Erythroblast (primary cell): Measurements from ENCODE around the gene THSD8.
A peak's percentile ranks its signal among the peaks of the same experiment; 100 is the strongest.
"Not testable (repeated sequence)": the region's sequence is repeated elsewhere in the genome, so short reads cannot be mapped to it uniquely, and the experiment has no call there.

Experiments used
- DNase-seq, 2 experiments: peaks; one replicate each; lab custom pipeline; 2025; lab: John Stamatoyannopoulos, UW
- GATA1 ChIP-seq: IDR thresholded peaks from 2 replicates; pipeline ENCODE4 v1.6.1; 2011; ENCODE audit warnings: low read depth, mild to moderate bottlenecking, control low read depth, low read length, moderate library complexity
- POLR2A ChIP-seq: IDR thresholded peaks from 2 replicates; pipeline ENCODE4 v1.6.1; 2011; ENCODE audit warnings: mild to moderate bottlenecking, low read length

THSD8 gene

GRCh38 chr19:12834976-12835757, 33.3 kb downstream of the THSD8 start:
- DNase-seq: peak; percentile 74 to 75
- TF ChIP-seq POLR2A: no peak
- TF ChIP-seq GATA1: no peak

DNA sequence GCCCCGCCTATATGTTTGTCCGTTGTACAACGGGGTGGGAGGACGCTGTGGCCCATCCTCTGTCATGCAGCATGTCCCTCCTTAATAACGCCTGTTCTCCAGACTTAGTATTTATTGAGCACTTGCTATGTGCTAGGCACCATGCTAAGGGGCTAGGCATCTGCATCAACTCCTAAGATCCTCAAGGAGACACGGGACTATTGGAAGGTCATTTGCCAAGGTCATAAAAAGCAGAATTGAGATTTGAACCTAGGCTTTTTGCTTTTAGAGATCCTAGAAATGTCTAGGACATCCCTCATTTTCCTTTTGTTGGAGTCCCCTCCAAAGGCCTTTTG, 34.6 kb downstream of the THSD8 start:
- no peak for TF ChIP-seq POLR2A
- TF ChIP-seq GATA1: no peak
- DNase-seq: no peak

DNA sequence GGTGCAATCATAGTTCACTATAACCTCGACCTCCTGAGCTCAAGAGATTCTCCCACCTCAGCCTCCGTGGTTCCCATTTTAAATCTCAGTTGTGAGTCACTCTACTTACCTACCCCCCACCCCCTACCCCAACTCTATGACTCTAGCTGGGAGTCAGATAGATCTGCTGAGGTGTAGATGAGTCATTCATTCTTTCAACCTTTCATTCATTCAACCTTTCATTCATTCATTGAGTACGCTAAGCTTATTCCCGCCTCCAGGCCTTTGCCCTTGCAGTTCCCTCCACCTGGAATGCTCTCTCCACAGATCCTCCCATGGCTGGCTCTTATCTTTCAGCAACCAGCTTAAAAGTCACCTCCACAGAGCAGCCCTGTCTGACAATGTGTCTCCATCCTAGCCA, 35.4 kb downstream of the THSD8 start:
- no peak for DNase-seq
- TF ChIP-seq GATA1 (no peak), POLR2A (no peak)

DNA sequence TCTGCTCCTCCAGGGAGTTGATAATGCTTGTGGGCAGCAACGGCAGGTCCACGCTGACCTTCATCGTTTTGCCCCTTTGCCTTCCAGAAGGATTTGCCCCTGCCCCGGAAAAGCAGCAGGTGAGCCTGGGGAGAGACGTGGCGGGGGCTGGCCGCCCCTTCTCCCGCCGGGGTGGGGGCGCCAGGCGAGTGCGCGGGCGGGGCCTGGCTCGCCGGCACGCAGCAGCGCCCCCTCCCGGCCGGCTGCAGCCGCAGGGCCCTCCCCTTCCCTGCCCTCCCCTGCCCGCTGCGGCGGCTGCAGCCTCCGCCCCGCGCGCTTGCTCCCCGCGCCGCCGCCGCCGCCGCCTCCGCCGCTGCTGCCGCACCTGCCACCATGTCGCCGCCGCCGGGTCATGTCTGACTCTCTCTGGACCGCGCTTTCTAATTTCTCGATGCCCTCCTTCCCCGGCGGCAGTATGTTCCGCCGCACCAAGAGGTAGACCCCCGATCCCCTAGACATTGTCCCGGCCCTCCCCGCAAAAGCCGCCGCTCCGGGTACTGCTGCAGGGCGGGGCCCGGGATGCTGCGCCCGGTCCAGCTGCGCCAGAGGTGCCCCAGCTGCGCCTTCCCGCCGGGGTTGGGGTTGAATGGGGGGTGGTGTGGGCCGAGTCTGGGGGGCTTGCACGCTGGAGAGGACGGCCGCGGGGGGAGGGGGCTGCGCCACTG, 36.5 kb downstream of the THSD8 start, which contains the start of gene MAST1:
MAST1 (plus strand) TSS at position 334 of the 704 bp plus-strand sequence; CDS start at position 392, 58 bp downstream.
- TF ChIP-seq GATA1 (no peak), POLR2A (no peak)
- peak; percentile 83 to 91 for DNase-seq

DNA sequence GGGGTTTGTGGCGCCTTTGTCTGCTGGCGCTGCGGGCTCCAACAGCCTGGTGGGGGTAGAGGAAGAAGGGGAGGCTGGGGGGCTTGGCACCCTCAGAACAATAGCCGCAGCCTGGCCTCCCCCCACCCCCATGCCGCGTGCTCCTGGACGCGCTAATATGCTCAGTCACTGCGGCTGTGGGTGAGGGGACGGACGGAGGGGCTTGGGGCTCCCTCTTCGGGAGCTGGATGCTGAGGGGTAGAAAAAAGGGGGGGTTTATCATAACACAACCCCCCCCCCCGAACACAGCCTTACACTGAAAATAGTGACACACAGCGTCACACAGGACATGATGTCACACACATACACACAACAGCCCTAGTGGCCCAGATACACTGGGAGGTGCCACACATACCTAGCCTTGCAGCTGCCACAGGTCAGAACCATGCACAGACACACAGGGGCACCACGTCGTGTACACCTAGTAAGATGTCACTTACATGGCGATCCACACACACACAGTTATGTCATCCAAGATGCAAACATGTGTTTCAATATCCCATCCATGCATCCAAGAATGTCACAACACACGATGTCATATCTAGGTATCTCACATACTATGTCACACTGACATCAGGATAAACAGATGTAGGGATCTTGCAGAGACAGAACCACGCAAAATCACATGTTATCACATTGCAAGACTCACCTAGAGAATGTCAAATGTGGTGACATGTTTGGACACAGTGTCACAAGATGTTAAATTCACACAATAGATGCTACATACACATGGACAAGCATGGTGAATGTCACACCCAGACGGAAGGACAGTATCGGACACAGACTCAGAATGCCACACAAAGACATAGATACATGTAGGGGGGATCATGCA, 37.3 kb downstream of the THSD8 start:
- peak; percentile 48 to 53 for DNase-seq
- TF ChIP-seq POLR2A (no peak), GATA1 (no peak)

DNA sequence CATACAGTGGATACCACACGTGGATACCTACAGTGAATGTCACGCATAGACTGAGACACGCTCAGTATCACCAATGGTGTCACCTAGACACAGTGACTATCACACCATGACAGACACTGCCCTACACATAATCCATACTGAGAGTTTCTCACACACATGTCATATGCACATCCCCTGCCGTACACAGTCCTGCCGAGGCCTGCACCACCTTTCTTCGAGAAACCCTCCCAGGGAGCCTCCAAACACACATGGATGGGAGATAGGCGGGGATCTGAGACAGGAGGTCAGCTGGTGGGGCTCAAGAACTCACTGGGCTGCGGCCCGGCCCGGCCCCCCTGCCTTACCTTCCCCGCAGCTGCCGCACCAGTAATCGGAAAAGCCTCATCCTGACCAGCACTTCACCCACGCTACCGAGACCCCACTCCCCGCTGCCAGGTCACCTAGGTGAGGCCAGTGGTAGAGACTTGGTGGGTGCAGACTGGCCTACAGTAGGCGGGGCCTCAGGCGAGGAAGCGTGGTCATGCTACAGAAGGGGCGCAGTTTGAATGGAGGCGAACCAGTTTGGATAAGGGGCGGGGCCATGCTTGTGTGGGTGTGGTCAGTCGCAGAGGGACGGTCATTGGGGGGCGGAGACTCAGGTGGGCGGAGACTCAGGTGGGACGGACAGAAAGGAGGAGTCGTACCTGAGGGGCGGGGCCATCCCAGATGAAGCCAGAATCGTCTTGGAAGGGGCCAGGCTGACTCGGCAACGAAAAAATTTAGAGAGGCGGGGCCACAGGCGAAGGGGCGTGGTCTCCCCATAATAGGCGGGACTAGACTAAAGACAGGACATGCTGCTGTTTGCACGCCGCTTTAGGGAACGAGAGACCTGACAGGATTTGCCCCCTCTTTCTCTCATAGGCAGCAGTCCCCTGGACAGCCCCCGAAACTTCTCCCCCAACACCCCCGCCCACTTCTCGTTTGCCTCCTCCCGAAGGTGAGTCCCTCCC, 38.5 kb downstream of the THSD8 start:
- TF ChIP-seq POLR2A (no peak), GATA1 (no peak)
- DNase-seq: peak; percentile 92 to 95

DNA sequence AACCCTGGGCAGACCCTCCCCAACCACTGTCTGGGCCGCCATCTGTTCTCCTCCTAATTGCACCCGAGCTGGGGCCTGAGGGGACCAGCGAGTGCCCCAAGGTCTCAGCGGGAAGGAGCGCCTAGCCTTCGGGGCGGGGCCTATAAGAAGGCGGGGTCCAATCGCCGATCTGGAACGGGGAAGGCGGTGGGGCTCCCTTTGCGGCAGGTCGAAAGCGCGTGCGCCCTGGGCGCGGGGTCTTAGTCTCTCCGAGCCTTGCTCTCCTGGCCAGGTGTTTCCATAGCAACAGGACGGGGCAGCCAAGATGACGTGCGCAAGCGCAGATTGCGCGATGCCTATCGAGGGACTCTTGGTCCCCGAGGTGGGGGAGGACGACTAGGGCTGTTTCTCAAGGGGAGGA, 39.2 kb downstream of the THSD8 start:
- DNase-seq: peak; percentile 79 to 82
- TF ChIP-seq POLR2A (no peak), GATA1 (no peak)

DNA sequence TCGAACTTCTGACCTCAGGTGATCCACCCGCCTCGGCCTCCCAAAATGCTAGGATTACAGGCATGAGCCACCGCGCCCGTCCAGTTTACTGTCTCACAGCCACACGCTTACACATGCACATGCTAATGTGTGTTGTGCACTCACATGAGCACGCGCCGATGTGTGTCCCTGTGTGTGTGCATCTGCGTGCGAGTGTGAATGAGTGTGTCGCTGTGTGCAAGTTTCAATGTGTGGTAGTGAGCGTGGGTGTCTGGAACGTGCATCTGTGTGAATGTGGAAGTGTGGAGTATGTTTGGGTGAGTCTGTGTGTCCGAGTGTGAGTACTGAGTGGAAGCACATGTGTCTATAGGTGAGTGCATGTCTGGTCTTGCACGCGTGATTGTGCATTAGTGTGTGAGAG, 40.6 kb downstream of the THSD8 start:
- no peak for TF ChIP-seq GATA1
- TF ChIP-seq POLR2A: no peak
- no peak for DNase-seq

DNA sequence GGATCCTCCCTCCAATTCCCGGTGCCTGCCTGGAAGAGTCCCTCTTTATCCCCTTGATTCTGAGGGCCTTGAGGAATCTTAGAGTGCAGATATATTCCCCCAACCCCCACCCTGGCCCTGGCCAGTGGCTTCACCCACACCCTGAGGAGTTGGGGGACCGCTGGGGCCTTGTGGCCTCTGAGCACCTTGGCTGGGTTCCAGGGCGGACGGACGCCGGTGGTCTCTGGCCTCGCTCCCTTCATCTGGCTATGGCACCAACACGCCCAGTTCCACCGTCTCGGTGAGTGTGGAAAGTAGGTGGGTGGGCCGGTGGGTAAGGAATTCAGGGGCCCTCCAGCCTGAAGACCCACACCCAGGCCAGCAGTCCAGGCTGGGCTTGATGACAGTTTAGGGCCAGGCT, 41.5 kb downstream of the THSD8 start:
- no peak for TF ChIP-seq POLR2A
- TF ChIP-seq GATA1: no peak
- DNase-seq: no peak

DNA sequence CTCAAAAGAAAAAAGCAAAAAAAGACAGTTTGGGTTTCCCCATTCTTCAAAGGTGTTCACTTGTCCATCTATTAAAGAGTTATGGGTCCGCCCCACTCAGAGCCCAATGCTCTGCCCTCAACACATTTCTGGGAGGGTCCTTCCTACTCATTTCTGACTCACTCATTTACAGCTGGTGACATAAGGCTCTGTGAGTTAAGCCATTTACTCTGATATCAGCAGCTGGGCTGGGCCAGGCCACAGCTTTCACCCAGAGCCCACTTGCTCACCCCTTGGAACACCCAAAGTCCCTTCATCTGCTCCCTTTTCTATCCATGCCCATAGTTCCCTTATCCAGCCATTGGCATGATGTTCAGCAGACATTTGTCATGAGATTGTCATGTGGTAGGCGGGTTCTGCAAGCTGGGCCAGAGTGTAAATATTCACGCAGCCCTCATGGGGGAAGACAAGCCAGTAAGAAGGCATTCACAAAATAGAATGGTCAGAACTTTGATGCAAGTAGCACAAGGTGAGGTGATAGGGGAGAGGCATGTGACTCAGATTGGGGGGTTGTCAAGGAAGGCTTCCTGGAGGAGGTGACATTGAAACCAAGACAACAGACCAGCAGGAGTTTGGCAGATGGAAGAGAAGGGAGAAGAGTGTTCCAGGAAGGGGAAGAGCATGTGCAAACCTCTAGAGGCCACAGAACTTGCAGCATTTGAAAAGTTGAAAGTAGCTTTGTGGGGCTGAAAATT, 42.3 kb downstream of the THSD8 start:
- no peak for TF ChIP-seq POLR2A
- TF ChIP-seq GATA1: no peak
- peak; percentile 45 to 79 for DNase-seq

DNA sequence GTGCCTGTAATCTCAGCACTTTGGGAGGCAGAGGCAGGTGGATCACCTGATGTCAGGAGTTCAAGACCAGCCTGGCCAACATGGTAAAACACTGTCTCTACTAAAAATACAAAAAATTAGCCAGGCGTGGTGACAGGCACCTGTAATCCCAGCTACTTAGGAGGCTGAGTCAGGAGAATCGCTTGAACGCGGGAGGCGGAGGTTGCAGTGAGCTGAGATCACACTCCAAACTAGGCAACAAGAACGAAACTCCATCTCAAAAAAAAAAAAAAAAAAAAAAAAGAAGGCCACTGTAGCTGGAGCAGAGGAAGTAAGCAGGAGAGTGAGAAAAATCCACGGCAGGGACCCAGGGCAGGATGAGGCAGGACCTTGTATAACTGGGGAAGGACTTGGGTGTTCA, 44.7 kb downstream of the THSD8 start:
- DNase-seq: not testable (repeated sequence)

GRCh38 chr19:12847159-12848139, 45.6 kb downstream of the THSD8 start:
- peak; percentile 83 to 91 for DNase-seq
- TF ChIP-seq GATA1 (no peak), POLR2A (no peak)
